ENCODE measurements around the gene UMODL1. TPM values are rescaled to one million over a fixed set of nuclear protein-coding genes. Genes with fewer than 3 reads are reported as not detected.

UMODL1 gene
- total RNA-seq (under 1 TPM in 5 of 7 donors, not detected in 2; 0.09 to 0.85 (median 0.28) TPM), polyA plus RNA-seq (under 1 TPM in 2 of 3 donors, not detected in 1; 0.02 to 0.03 TPM)
- long read RNA-seq, donor 1: 0 reads
- long read RNA-seq, donor 2: 0 reads

DNA sequence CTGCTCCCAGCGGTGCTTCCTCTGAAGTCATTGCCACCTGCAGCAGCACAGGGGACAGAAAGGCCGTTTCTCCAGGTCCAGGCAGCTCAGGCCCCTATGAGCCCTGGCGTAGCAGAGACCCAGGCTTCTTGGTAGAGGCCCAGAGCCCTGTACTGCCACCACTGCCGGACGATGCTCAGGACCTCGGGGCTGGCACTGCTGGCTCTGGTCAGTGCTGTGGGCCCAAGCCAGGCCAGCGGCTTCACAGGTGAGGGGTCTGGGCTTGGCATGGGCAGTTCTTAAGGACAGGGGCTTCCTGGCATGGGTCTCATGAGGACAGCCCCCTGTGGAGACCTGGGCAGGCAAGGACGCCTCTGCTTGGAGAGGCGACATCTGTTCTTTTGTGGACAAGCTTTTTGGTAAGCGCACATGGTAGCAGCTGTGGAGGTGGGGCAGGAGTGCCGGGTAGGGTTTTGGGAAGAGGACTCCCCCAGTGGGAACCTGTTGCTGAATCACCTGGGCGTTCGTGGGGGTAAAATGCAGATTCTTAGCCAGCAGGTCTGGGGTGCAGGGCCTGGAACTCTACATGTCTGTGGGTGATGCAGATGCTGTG lies at the start of gene UMODL1:
TSS of gene UMODL1 (plus strand) at position 172 of the 592 bp plus-strand sequence. CDS start at position 172, 0 bp downstream.
- peaks cover 0 to 15% (median 1%) of the 10 kb centered on the region in 6 donors for H3K4me1 ChIP-seq
- intact Hi-C loops (cut with DNase I; ENCODE audit: low total_unique reads): no loop called here
- TF ChIP-seq POLR2A (IDR thresholded peaks at IDR 0.05) (no peak), POLR2AphosphoS5 (IDR thresholded peaks at IDR 0.05) (no peak)
- TF ChIP-seq, protein P1, sequence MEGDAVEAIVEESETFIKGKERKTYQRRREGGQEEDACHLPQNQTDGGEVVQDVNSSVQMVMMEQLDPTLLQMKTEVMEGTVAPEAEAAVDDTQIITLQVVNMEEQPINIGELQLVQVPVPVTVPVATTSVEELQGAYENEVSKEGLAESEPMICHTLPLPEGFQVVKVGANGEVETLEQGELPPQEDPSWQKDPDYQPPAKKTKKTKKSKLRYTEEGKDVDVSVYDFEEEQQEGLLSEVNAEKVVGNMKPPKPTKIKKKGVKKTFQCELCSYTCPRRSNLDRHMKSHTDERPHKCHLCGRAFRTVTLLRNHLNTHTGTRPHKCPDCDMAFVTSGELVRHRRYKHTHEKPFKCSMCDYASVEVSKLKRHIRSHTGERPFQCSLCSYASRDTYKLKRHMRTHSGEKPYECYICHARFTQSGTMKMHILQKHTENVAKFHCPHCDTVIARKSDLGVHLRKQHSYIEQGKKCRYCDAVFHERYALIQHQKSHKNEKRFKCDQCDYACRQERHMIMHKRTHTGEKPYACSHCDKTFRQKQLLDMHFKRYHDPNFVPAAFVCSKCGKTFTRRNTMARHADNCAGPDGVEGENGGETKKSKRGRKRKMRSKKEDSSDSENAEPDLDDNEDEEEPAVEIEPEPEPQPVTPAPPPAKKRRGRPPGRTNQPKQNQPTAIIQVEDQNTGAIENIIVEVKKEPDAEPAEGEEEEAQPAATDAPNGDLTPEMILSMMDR (IDR thresholded peaks at IDR 0.05 in 8 of 11, conservative IDR thresholded peaks at IDR 0.05 in 3 of 11): no peak
- peaks cover 0 to 22% (median 0%) of the 10 kb centered on the region in 7 donors for H3K27me3 ChIP-seq (replicated peaks in 1 of 7)
- H3K36me3 ChIP-seq: no peaks in the 10 kb centered on the region
- 87 to 90% (median 89%) methylated on average over 9 to 13 of the region's 13 CpGs for WGBS, 5 donors
- no peaks in the 10 kb centered on the region for H3K9me3 ChIP-seq
- H3K27ac ChIP-seq: no peak within 1 kb of the TSS
- H3K4me3 ChIP-seq: no peak within 1 kb of the TSS
- peak; percentile 62 for DNase-seq

- WGBS, 5 donors: 77 to 87% (median 79%) methylated on average over 15 to 20 of the region's 20 CpGs
- Histone ChIP-seq H3K9me3 (no peaks in the 10 kb centered on the region), H3K4me3 (no peak overlapping the region), H3K27ac (no peak overlapping the region), H3K4me1 (peaks cover 0 to 5% (median 0%) of the 10 kb centered on the region in 6 donors), H3K27me3 (replicated peaks in 1 of 7) (peaks cover 0 to 5% (median 0%) of the 10 kb centered on the region in 7 donors), H3K36me3 (no peaks in the 10 kb centered on the region)
- DNase-seq: no peak
- TF ChIP-seq, protein P1 (IDR thresholded peaks at IDR 0.05 in 8 of 11, conservative IDR thresholded peaks at IDR 0.05 in 3 of 11): no peak
- no peak for TF ChIP-seq POLR2A (IDR thresholded peaks at IDR 0.05)
- no peak for TF ChIP-seq POLR2AphosphoS5 (IDR thresholded peaks at IDR 0.05)
- intact Hi-C loops (cut with DNase I; ENCODE audit: low total_unique reads): no loop called here
Measured at GRCh38 chr21:42021371-42022090, 49.6 kb upstream of the UMODL1 start.

DNA sequence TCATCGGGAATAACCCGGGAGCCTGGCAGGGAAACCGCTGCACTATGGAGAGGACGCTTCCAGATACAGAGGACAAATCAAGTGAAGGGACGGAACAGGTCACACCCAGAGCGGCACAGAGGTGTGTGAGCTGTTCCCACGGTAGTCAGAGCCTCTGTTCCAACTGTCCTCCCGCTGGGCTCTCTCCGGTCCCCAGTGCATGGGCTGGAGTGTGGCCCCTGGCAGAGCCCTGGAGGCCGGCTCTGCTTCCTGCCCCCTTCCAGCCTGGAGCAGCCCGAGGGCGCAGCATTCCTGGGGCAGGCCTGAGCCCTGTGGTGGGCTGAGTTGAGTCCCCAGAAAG lies 49.1 kb upstream of the UMODL1 start:
- DNase-seq: no peak
- no peak overlapping the region for H3K4me3 ChIP-seq
- intact Hi-C loops (cut with DNase I; ENCODE audit: low total_unique reads): no loop called here

More for the DNA sequence above, 49.1 kb upstream of the UMODL1 start:
- peaks cover 0 to 5% (median 0%) of the 10 kb centered on the region in 6 donors for H3K4me1 ChIP-seq
- H3K27ac ChIP-seq: no peak overlapping the region
- H3K27me3 ChIP-seq (replicated peaks in 1 of 7): peaks cover 0 to 5% (median 0%) of the 10 kb centered on the region in 7 donors
- 70 to 90% (median 83%) methylated on average over 9 to 12 of the region's 12 CpGs for WGBS, 5 donors
- TF ChIP-seq POLR2AphosphoS5 (IDR thresholded peaks at IDR 0.05) (no peak), POLR2A (IDR thresholded peaks at IDR 0.05) (no peak)
- TF ChIP-seq, protein P1 (IDR thresholded peaks at IDR 0.05 in 8 of 11, conservative IDR thresholded peaks at IDR 0.05 in 3 of 11): no peak
- no peaks in the 10 kb centered on the region for H3K9me3 ChIP-seq
- H3K36me3 ChIP-seq: no peaks in the 10 kb centered on the region
